HG02973 (cell line): ENCODE data around the gene SNED1.

Experiments used
- ATAC-seq: cut with Tn5 transposase; IDR thresholded peaks from one replicate; pipeline ENCODE4 v1.9.1; 2021; ENCODE audit warnings: moderate library complexity; ENCODE audit not compliant: unreplicated experiment

Gene SNED1

GRCh38 chr2:241066171-241066892 lies 67.9 kb downstream of the SNED1 start:
- ATAC-seq = no peak

- ATAC-seq = no peak
Measured at GRCh38 chr2:241066893-241067341, 68.5 kb downstream of the SNED1 start.

GRCh38 chr2:241067501-241068135 lies 69.2 kb downstream of the SNED1 start:
- no peak for ATAC-seq

GRCh38 chr2:241068136-241068941 lies 69.9 kb downstream of the SNED1 start:
- ATAC-seq = no peak

DNA sequence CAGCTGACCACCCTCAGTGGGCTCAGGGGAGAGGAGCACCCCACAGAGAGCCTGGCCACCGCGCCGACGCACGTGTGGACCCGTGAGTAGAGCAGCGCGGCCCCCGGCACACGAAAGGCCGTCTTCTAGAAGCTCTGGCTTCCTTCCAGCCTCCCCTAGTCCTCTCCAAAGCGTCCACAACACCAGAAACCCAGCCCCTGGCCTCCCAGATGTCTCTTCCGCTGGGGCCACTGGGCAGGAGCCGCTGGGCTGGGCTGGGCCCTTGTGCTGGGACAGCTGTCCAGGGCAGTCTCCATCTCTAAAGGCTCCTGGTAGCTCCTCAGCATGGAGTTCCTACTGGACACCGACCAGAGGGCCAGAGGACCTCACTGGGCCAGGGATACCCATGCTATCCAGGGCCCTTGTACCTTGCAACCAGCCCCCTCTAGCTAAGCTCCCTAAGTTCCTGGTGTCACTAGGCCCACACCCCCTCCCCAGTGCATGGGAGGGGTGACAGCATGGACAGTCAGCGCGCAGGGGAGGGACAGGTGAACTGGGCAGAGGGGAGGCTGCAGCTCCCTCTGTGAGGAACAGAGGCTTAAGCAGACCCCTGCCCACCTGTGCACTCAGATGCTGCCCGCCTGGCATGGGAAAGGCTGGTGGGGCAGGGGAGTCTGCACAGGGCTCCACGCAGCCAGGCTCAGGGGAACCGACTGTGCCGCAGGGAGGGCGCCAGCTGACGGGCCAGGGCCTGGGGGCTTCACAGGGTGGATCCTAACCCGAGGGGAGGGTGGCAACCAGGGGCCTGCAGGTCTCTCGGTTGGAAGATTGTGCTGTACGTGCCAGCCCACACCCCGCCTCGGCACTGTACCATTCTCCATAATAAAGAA lies 70.8 kb downstream of the SNED1 start:
- ATAC-seq = no peak

DNA sequence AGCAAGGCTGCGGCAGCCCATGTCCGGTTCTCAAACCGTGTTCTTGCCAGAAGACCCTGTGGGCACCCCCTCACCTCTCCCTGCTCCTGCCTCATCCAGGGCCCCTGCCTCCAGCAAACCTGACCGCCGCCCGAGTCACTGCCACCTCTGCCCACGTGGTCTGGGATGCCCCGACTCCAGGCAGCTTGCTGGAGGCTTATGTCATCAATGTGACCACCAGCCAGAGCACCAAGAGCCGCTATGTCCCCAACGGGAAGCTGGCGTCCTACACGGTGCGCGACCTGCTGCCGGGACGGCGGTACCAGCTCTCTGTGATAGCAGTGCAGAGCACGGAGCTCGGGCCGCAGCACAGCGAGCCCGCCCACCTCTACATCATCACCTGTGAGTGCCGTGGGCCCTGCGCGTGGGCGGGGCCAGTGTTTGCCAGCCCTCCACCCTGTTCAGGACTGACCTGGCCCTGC lies 71.4 kb downstream of the SNED1 start:
- ATAC-seq = no peak

DNA sequence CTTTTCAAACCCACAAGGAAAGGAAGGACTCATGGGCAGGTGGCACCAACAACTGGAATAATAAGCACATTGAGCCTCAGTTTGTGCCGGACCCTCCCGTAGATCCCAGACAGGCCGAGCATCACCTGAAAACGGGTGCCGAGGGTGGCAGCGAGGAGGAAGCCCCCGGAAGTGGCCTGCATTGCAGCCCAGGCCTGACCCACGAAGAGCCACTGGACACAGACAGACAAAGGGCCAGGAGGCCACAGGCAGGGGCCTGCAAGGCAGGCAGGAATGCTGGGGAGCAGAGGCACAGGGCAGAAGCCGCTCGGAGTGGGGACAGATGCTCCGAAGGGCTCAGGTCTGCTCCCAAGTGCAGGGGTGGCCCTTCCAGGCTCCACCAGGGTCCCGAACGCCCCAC lies 71.9 kb downstream of the SNED1 start:
- no peak for ATAC-seq

DNA sequence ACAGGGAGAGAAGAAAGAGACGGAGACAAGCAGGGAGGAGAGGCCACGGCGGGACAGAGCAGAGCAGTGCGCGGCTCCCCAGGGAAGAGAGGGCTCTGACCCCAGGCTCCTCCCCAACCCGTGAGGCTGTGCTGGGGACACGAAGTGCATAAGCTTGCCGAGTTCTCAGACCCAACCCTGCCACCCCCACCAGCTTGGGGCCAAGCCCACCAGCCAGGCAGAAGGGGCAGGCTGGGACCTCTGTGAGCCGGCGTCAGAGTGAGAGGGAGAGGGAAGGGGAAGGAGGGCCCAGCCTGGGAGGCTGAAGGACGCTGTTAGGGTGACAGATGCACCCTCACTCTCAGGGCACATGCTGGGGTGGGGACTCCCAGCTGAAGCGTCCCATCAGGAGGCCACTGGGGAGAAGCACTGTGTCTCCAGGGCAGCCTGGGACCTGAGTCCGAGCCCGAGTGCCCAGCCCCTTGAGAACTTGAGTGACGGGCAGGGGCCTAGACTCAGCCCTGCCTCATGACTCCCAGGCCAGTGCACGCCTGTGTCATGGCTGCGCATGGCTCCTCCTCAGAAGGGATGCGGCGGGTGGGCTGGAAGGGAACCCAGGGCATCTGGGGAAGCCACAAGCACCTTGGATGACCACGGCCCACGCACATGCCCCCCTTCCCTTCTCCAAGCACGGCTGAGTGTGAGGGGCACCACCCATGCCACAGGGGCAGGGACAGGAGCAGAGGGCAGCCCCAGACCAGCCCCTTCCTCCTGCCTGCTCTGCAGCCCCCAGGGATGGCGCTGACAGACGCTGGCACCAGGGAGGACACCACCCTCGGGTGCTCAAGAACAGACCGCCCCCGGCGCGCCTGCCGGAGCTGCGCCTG lies 72.6 kb downstream of the SNED1 start:
- ATAC-seq = no peak

DNA sequence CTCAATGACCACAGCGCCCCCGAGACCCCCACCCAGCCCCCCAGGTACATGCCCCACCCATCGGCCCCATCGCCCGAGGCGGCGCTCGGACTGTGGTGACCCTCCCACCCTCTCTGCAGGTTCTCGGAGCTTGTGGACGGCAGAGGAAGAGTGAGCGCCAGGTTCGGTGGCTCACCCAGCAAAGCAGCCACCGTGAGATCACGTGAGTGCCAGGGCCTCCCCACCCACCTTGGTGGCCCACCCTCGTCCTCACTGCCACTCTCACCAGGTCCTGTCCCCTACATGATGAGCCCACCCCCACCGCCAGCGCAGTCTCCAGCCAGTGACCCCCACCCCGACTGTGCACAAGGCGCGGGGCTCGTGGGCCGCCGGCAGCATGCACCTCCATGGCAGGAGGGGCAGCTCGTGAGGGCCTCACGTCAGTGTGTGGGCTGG lies 73.3 kb downstream of the SNED1 start:
- ATAC-seq = no peak

- ATAC-seq = no peak
Measured at GRCh38 chr2:241072151-241072550, 73.7 kb downstream of the SNED1 start.

- no peak for ATAC-seq
Measured at GRCh38 chr2:241072553-241073165, 74.2 kb downstream of the SNED1 start.

DNA sequence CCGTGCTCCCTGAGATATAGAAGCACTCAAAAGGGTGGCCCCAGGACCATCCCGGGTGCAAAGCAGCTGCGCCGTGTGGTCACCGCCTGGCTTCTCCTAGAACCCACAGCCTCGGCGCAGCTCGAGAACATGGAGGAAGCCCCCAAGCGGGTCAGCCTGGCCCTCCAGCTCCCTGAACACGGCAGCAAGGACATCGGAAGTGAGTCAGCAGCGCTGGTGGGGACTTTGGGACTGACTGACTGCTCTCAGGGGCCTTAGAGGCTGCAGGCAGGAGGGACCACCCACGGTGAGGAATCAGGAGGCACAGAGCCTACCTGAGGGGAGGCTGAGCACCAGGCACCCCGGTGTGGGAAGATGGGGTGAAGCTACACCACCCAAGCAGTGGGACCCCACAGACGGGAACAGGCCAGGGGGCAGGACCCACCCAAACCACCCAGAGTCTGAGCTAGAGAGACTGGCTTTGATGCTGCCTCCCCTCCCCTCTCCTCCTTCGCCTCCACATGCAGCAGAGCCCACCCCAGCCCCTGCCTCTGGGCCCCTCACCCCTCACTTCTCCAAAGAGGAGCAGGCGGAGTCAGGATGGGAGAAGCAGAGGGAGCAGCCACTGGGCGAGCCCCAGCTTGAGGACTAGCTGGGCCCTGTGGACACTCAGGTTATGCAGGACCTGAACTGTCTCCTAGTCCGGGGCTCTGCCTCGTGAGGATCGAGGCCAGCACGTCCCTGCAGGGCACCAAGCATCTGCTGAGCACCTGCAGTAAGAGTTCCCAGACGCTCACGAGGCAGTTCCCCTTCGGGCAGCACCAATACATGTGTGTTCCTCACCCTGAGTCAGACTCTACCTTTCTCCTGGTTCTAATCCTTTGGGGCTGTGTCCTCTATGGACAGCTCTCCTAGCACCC lies 75.0 kb downstream of the SNED1 start:
- no peak for ATAC-seq

GRCh38 chr2:241074065-241074818 lies 75.8 kb downstream of the SNED1 start:
- no peak for ATAC-seq

- ATAC-seq = no peak
Measured at GRCh38 chr2:241074901-241075540, 76.6 kb downstream of the SNED1 start.

DNA sequence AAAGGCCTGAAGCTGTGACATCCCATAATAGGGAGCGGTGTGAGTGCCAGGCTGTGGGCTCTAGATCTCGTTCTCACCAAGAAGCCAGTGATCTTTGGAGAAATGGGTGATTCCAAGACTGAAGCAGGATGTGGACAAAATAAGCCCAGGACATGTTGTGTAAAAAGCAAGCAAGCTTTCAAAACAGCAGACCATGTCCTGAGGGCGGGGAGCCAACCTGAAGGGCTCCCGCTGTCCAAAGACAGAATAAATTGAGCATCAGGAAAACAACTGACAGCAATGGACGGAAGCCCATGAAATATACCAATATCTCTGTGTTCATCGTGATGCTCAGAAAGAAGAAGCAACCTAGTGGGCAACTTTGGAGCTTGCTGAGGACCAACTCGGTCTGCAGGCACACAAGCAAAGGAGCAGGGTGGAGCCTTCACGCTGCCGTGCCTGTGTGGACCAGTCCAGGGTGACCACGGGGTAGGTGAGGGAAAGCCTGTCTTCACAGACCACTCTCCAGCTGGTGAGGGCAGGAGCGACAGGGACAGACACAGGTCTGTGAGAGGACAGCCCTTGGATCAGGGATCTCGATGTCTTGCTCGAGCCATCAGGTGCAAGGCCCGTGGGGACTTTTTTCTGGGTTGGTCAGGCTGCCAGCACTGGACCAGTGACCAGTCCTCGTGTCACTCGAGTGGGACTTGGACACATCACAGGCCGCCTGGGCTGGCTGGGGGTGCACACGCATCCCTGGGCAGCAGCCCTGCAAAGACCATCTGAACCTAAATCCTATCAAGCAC lies 82.2 kb downstream of the SNED1 start:
- no peak for ATAC-seq

DNA sequence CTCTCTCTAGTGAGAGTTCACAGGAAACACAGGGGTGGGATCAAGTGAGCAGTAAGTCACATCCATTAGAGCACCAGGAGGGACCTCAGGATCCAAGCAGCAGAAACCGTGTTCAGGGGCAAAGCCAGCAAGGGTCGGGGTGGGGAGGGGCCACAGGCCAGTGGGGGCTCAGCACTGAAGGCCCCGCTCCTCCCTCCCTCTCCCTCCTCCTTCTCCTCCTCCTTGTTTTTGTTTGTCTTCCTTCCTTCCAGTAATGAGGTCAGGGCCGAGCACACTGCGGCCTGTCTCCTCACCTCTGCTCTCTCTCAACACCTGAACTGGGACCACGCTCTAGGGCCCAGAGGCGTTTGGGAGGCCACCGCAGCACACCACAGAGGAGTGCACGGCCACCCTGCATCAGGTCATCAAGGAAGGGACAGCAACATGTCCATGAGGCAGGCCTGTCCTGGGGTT lies 82.8 kb downstream of the SNED1 start:
- no peak for ATAC-seq
